CD4-positive, alpha-beta T cell treated with Interleukin-17A for 1 hour (primary cell): ENCODE results near the gene ADAM12.

Experiments used
- DNase-seq: peaks from one replicate; pipeline ENCODE4 v3.0.0-alpha.2; 2020

Gene ADAM12, protein sequence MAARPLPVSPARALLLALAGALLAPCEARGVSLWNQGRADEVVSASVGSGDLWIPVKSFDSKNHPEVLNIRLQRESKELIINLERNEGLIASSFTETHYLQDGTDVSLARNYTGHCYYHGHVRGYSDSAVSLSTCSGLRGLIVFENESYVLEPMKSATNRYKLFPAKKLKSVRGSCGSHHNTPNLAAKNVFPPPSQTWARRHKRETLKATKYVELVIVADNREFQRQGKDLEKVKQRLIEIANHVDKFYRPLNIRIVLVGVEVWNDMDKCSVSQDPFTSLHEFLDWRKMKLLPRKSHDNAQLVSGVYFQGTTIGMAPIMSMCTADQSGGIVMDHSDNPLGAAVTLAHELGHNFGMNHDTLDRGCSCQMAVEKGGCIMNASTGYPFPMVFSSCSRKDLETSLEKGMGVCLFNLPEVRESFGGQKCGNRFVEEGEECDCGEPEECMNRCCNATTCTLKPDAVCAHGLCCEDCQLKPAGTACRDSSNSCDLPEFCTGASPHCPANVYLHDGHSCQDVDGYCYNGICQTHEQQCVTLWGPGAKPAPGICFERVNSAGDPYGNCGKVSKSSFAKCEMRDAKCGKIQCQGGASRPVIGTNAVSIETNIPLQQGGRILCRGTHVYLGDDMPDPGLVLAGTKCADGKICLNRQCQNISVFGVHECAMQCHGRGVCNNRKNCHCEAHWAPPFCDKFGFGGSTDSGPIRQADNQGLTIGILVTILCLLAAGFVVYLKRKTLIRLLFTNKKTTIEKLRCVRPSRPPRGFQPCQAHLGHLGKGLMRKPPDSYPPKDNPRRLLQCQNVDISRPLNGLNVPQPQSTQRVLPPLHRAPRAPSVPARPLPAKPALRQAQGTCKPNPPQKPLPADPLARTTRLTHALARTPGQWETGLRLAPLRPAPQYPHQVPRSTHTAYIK

DNA sequence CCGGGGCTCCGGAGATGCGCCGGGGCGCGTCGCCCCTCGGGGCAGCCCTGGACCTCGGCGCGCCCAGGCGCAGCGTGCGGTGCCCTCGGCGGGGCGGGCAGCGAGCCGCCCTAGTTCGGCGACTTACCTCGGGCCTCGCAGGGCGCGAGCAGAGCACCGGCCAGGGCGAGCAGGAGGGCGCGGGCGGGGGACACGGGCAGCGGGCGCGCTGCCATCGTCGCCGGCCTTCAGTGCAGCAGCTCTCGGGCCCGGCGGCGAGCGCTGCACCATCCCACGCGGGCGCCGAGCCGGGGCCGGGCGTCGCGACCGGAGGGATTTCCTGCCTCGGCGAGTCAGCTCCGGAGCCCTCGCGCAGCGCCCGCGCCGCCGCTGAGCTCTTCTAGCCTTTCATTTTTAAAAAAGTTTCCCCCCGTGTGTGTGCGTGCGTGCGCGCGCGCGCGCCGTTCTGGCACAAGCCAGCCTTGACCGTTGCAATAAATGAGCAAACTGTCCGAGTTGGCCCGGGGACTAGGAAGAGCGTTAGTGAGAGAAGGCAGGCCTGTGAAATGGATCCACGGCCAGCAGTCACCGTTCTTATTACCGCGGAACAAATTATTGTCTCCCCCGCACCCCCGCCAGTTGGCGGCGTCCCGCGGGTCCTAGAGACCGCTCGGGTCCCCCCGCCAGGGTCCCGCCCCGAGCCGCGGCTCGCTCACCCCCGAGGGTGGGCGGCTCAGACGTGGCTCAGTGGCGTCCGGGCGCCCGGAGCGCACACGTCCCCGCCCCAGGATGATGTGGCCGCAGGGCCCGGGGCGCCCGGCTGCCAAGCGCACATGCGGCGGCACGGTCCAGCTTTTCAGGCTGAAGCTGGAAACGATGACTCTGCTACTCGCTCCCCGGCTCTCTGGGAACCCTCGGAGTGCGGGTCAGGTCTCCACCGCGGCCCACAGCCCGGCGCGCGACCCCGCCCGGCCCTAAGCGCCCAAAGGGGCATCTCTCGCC lies at the start of gene ADAM12:
Gene ADAM12, minus strand, starts transcription at position 547 of the 981 bp plus-strand sequence. Its CDS starts 332 bp downstream, at position 215.
- no peak for DNase-seq

DNA sequence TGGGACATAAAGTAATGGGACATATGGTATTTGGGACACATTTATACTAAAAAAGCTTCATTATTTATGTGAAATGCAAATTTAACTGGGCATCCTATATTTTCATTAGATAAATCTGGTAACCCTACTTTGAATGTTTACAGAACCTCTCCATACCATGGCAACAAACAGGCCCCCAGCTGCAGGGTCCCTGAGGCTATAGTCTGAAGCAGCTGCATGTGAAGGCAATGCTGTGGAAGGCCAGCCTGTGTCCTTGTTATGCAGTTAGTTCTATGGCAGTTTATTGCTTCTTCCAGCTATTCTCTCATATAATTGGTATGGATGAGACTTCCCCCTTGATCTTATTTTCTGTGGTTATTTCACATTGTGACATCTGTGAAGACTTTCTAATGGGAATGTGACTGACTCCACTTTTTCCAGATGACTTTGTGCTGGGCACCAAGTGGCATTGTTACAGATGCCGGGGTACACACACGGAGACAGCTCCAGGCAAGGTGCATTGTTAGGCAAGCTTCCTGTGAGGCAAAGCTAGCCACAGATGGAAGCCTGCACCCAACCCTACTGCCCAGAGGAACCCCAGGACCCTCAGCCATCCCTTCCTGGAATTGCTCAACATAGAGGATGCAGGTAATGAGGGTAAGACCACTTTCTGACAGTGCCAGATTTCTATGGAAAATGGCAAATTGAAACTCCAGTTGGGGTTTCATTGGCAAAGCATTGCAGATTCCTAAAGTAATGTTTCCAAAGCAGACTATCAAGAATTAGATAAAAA lies 49.5 kb upstream of the ADAM12 start:
- DNase-seq = no peak

DNA sequence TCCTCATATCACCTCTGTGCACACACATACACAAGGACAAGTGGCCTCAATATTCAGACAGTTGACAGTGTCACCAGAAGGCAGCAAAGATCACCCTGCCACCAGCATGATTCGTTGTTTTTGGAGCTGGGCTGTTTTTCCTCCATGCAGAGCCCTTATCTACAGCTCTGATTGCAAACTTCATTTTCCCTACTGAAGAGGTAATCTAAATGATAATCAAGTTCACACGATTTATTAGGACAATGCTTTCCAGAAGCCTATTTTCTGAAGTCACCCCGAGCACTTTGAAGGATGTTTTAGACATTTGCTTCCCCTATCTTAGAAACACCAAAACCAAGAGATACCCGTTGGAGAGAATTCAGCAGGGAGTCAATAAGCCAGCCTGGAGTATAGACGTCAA lies 46.0 kb upstream of the ADAM12 start:
- DNase-seq = no peak

DNA sequence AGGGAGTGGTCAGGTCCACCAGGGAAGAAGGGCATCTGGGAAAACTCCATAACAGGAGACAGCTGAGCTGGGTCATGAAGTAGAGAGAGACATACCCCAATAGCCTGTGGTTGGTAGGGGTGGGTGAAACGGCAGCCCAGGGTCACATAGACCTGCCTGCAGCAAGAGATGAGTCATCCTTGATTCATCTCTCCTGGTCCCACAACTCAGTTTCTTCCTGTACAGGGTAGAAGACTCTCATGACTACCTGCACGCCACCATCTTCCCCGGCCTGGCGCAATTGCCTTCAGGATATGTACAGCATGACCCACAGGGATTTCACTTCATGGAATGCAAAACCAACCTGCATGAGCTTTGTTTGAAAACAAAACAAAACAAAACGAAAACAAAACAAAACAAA lies 45.1 kb upstream of the ADAM12 start:
- no peak for DNase-seq

- no peak for DNase-seq
Measured at GRCh38 chr10:126432507-126432906, 44.2 kb upstream of the ADAM12 start.

DNA sequence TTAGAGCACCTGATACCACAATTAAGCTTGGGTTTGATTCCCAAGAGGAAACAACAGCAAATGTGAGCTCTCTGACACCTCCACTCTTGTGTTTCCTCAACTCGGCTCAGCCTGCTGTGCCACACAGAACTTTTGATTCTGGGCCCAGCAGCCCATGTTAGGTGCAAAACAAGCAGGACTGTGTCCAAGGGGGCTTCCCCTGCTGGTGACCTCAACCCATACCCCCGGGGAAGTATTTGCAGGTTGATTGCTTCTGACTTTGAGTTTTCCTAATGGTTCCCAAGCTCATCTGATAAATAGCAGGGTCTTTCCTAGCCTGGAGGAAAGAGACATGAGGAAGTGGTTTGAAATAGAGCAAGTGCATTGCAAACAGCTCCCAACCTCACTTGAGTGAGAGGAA lies 43.5 kb upstream of the ADAM12 start:
- DNase-seq = no peak

- DNase-seq = no peak
Measured at GRCh38 chr10:126430512-126430911, 42.2 kb upstream of the ADAM12 start.

- DNase-seq = no peak
Measured at GRCh38 chr10:126429275-126429674, 41.0 kb upstream of the ADAM12 start.

DNA sequence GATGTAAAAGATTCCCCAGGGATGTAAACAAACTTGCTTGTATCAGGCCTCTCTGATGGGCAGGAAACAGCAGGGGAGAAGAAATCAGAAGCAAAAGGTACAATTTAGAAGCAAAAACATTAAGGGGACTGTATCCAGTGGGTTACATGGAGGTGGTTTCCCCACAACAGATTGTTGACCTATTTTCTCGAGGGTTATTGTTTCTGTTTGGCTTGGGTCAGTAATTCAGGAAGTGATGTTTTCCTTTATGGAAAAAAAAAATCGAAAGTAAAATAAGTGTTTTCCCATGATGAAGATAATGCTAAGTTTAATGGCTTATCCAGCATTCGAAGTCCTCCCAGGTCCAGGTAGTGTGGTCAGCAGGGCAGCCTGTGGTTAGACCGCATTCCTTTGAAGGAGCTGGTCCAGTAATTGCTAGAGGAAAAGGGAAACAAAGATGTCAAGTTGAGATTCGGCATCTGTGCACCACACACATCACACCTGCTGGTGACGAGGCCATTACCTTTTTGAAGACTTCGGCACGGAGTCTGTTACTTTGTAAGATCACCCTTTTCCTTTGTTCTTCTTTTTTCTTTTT lies 37.3 kb upstream of the ADAM12 start:
- no peak for DNase-seq

- no peak for DNase-seq
Measured at GRCh38 chr10:126425032-126425431, 36.8 kb upstream of the ADAM12 start.

DNA sequence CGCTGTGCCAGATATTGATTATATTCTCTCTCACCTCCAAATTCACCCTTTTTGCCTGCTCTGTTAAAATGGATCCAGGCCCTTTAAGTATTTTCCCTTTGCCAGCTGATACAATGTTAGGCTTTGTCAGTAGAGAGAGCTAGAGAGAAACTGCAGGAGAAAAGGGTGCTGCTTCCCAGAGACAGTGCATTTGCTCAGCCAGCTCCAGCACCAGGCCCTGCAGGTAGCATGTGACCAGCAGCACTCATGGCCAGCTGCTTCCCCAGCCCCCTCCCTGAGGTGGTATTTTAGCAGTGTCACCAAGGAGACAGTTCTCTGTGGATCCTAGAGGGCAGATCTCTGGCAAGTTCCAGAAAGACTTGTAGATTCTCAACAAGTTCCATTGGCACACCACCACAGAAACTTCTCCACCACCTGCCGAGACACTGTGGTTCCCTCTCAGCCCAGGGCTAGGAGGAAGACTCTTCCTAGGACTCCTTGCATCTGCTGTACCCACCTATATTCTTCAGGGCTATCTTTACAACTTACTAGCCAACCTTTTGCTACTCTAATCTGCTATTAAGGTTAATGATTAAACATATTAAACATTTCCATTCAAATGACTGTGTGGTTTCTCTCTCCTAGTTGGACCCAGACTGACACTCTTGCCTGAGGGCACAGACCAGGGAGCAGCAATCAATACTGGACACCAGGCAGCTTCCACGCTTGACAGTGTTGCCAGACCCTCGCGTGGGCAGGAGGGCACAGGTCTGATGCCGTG lies 35.6 kb upstream of the ADAM12 start:
- no peak for DNase-seq

DNA sequence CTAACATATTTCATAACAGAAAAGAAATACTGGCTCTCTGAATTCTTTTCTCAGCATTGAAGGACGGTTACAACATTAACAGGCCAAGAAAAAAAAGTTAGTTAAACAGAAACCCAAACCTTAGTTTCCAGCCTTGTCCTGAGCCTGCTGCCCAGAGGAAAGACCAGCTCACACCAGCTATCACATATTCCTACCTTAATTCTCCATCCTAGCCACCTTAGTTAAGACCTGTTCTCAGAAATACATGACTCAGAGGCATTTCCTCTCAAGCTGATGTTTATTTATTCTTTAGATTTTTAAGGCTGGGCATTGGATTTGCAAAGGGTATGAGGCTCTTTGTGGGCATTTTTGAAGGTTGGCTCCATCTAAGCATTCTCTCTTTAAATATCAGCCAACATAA lies 34.3 kb upstream of the ADAM12 start:
- no peak for DNase-seq

- DNase-seq = no peak
Measured at GRCh38 chr10:126421756-126422256, 33.5 kb upstream of the ADAM12 start.

DNA sequence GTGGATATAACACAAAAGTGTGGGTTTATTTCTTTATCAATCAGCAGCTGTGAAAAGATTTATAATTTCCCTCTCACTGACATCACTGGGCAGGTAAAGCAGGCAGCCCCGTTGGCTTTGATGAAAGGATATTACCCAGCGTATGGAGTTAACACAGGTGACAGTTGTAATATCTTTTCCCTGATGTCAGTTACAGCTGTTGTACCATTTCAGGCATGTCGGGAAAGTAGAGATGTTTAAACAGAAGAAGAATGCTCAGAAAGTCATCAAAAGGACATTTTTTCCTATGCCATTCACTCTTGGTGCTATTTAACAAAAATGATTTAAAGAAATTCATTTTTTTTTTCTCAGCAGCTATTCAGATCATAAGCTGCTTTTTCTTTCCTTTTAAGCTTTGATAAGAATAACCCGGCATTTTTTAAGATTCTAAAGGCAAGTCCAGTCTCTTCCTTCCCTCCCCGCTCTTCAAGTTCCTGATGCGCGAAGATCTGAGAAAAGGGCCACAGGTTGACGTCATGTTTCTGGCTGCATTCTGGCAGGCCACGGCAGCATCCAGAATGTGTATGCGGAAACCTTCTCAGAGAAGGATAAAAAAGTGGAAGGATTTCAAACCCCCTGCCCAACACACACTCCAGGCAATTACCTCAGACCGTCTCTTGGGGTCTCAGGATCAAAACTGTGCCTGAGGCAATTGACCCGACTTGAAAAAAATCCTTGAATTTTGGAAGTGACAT lies 32.5 kb upstream of the ADAM12 start:
- no peak for DNase-seq

DNA sequence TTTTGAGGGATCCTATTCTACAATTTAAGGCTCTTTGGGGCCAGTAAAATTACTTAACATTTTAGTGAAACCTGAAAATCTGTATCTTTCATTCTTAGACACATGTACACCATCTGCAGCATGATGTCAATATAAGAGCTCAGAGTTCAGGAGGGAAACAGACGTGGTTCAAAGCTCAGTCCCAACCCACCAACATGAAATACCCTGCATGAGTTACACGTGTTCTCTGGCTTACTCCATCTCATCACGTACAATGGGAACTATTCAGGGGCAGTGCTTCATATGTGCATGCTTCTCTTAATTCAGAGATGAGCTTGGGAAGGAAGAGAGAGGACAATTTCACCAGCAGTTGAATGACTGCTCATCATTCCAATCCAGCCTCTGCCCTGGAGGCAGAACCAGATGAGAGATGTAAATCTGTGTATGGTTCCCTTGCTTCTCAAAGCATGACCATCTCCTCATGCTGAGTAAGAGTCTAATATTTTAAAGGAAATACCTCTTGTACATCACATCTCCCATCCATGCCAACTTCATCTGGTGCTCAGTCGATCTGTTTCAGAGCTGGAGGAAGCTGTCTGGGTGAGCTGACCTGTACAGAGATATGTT lies 29.0 kb upstream of the ADAM12 start:
- DNase-seq = no peak

DNA sequence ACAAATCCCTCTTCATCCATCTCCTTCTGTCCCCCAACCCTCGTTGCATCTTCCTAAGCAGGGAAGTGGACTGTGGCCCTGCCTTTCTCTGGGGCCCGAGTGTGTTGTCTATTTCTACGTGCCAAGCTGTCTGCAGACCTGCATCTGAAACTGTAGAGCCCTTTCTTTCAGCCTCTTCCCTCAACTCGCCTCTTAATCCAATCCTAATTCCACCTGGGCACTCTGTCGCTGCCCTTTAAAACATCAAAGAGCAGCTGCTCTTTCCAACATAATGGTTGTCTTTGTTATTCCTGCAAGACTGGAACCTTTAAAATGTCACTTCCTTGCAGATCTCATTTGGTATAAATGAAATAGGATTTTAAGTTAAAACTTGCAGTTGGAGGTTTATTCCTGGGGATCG lies 21.5 kb upstream of the ADAM12 start:
- DNase-seq = no peak

- DNase-seq = no peak
Measured at GRCh38 chr10:126408953-126409641, 20.8 kb upstream of the ADAM12 start.

DNA sequence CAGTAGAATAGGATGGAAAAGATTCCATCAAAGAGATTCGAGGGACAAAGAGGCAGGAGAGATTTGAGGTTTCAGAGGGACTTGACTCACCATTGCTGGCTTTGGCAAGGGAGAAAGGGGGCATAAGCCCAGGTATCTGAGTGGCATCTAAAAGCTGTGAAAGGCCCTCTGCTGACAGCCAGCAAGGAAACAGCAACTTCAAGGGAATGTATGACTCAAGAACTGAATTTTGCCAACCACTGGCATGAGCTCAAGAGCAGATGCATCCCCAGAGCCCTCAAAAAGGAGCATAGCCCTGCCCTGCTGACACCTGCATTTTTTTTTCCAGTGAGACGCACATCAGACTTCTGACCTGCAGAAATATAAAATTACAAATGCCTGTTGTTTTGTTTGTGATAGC lies 19.6 kb upstream of the ADAM12 start:
- no peak for DNase-seq
